LNCAP (cell line): ENCODE data around the gene CBX8.

Source experiments
- TF ChIP-seq, protein P1 (sequence below): fragments of 450-650 bp; IDR thresholded peaks from 2 replicates; pipeline ENCODE4 v1.5.1; 2017; ENCODE audit warnings: mild to moderate bottlenecking

The CBX8 gene

DNA sequence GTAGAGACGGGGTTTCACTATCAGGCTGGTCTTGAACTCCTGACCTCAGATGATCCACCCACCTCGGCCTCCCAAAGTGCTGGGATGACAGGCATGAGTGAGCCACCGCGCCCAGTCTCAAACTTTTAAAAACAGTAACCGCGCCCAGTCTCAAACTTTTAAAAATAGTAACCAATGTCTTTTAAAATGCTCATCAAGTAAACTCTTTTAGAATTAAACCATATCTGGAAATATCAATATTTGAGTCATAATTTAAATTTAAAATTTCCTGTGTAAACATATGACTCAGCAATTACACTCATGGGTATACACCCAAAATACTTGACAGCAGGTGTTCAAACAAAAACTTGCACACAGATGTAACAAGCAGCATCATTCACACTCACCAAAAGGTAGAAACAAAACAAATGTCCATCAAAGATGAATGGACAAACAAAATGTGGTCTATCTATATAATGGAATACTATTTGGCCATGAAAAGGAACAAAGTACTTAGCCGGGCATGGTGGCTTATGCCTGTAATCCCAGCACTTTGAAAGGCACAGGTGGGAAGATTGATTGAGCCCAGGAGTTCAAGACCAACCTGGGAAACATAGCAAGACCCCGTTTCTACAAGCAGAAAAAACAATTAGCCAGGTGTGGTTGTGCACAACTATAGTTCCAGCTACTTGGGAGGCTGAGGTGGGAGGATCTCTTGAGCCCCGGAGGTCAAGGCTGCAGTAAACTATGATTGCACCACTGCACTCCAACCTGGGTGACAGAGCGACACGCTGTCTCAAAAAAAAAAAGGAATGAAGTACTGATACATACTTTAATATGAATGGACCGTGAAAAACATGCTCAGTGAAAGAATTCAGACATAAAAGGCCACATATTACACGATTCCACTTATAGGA, 46.0 kb downstream of the CBX8 start:
- TF ChIP-seq, protein P1, sequence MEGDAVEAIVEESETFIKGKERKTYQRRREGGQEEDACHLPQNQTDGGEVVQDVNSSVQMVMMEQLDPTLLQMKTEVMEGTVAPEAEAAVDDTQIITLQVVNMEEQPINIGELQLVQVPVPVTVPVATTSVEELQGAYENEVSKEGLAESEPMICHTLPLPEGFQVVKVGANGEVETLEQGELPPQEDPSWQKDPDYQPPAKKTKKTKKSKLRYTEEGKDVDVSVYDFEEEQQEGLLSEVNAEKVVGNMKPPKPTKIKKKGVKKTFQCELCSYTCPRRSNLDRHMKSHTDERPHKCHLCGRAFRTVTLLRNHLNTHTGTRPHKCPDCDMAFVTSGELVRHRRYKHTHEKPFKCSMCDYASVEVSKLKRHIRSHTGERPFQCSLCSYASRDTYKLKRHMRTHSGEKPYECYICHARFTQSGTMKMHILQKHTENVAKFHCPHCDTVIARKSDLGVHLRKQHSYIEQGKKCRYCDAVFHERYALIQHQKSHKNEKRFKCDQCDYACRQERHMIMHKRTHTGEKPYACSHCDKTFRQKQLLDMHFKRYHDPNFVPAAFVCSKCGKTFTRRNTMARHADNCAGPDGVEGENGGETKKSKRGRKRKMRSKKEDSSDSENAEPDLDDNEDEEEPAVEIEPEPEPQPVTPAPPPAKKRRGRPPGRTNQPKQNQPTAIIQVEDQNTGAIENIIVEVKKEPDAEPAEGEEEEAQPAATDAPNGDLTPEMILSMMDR = no peak

DNA sequence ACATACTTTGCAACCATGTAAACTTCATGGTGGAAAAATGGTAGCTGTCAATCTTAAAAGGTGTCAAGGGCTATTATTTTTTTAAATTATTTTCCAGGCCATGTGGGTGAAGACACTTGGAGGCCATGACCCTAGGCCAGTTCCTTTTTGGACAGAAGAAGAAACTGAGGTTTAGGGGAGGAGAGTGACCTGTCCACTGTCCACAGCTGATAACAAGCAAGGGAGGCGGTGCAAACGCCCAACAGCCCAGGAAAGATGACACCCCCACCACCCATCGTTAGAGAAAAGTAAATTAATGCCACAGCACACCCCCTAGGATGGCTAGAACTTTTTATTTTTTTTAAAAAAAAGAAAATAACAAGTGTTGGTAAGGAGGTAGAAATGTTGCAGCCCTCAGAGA, 46.9 kb downstream of the CBX8 start:
- TF ChIP-seq, protein P1 = no peak

DNA sequence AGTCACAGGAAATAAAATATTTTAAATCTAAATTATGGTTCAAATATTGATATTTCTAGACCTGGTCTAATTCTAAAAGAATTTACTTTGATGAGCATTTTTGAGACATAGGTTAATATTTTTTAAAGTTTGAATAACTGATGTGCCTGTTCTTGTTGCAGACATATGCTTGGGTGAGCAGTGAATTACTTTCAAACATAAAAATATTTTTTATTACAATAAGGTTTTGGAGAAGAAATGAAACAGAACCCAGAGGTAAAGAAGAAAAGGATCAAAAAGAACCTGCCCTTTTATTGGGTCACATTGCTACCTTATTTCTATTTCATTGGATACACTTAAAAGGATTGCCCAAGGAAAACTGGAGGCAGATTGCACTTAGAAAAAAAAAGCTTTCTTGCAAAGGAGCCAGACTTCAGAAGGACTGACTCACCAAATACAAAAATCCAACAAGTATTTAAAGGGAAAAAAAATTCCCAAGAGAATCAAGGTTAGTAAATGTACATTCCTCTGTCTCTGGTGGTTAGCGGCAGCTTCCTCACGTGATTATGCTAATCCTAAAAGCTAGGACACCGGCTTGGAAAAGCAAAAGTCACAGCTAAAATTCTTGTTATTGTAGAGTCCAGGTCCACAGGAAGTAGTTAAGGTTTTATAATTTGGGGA, 47.6 kb downstream of the CBX8 start:
- TF ChIP-seq, protein P1 = no peak

DNA sequence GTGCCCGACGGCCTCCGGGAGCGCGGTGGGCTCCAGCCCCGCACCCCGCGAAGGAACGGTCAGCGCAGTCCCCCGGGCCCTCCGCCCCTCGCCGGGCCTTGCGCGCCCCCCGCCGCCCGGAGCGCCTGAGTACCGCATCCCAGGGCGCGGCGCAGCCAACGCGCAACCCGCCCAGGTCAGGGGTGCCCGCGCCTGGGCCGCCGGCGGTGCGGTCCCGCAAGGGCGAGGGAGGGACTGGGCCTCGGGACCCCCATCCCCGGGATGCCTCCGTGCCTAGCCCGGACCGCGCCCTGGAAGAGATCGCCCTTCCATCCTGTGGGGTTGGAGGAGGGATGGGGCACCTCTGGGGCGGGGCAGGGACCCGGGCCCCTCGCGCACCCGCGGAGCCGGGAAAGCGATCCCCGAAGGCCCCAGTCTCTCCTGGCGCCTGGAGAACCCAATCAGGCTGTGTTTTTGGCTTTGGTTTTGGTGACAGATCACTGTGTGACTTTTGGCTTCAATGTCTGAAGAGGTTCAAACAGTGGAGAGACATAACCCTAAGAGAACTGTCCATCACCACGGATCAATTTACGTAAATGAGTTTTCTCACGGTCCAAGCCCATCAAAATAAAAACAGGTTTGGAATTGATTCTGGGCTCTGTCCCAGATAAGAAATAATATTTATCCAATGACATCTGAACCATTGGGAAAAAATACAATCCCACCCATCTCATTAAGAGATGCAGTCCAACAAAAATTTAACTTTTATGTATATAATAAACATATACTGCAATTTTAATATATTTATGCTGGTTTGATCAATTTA, 48.4 kb downstream of the CBX8 start:
- TF ChIP-seq, protein P1 = no peak

DNA sequence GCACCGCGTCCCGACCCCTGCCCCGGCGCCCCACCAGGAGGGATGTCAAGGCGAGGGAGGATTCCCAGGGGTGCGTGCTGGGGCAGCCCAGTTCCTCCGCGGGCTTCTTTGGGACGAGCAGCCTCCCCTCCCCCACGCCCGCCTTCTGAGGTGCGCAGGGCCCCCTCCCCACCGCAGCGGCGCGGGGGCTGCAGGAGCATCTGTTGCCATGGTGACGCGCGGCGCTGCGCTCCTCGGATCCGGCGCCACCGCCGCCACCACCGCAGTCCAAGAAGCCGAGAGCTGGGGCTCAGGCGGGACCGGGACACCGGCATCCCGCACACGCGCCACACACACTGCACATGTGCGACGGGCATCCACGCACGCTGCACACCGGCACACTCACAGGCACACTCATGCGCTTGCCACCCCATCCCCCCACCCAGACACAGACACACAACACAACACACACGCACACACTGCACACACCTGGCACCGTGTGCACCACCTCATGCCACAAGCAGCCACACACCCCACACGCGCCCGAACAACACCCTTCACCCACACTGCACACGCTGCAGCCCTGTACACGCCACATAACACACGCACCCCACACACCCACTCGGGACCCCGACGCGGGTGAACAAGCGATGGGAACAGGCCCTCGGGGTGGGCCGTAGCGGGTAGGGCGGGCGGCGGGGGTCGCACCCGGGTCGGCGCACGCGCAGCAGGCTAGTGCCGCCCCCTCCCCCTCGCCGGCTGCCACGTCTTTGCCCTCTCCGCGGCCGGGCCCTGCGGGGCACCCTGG, 49.2 kb downstream of the CBX8 start:
- TF ChIP-seq, protein P1 = no peak

DNA sequence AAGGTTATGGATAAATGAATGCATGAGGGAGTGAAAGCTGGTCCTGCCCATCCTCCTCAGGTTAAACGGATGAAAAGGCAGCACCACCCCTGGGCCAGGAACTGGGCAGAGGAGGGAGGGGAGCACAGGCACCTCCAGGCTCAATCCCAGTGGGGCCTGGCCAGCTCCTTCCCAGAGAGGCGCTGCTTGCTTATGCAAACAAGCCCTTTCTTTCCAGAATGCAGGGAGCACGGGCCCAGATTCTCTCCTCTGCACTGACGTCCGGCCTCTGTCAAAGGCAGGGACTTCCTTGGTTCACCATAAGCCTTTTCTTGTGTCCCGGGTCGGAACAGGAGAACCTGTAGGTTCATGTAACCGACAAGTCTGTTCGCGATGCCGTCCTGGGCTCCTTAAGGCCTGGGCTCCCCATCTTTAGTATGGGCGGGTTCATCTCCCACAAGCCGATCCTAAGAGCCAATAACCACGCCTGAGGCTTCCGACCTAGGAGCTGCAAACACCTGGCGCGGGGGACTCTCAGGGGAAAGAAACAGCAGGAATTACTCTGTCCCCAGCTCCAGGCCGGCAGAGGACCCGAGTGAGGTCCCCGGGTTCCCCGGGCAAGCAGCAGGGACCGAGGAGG, 49.9 kb downstream of the CBX8 start:
- TF ChIP-seq, protein P1 = no peak
